Measurements from ENCODE around the gene ATP8B3. TPM values are rescaled to one million over a fixed set of nuclear protein-coding genes. Genes with fewer than 3 reads are reported as not detected.
A peak's percentile ranks its signal among the peaks of the same experiment; 100 is the strongest.

The ATP8B3 gene
- total and polyA plus RNA-seq, 9 of the 15 experiments (the other 6 are each of a cell fraction or from before 2014, with no cell fraction given) = 1.2 to 12.3 (median 3.8) TPM

- no peak overlapping the region for H3K4me3 ChIP-seq
- WGBS (ENCODE audit: insufficient coverage, low coverage, missing lambda C conversion rate) = 58% methylated on average over 25 of the region's 59 CpGs
- DNase-seq (ENCODE audit: extremely low read depth in 1 of 4, low spot score in 3 of 4) (no peak), ATAC-seq (peak; percentile 43), FAIRE-seq (no peak)
- CTCF ChIA-PET (ENCODE audit: low intra/inter-chr PET ratio) = interaction anchor here (0.6 kb wide), 1 partner anchor 276 kb away, joined by 3 read pairs; no protein-coding TSS in a partner anchor
- in situ Hi-C loops (cut with MboI) = no loop called here
- POLR2A ChIA-PET = interaction anchor here (0.6 kb wide), 1 partner anchor 520 kb away, joined by 4 read pairs; the partner anchor contains the start of gene CIRBP
- H4K20me1 ChIP-seq (replicated peaks; ENCODE audit: control insufficient read depth, insufficient read depth, low read length) = no peaks in the 10 kb centered on the region
- no peaks in the 10 kb centered on the region for H3K36me3 ChIP-seq (ENCODE audit: control insufficient read depth, insufficient read depth, low read length)
- H3K9me3 ChIP-seq (replicated peaks; ENCODE audit: control insufficient read depth, insufficient read depth, low read depth, low read length) = peaks cover 5% of the 10 kb centered on the region; the same call in 1 of the 2 replicates
- H3K4me2 ChIP-seq (ENCODE audit: insufficient read depth, low read length) = peak overlapping the region; percentile 18; the same call in 1 of the 2 replicates
- BruUV-seq (replicated peaks) = no TSS peak
- peaks cover 2 to 12% of the 10 kb centered on the region in 2 experiments; a peak in 3 of 5 replicates for H3K27me3 ChIP-seq (ENCODE audit: control insufficient read depth in 2 of 2, insufficient read depth in 2 of 2, low read length in 2 of 2)
- H2AFZ ChIP-seq (ENCODE audit: low read depth, low read length) = peak overlapping the region; percentile 51; the same call in 1 of the 2 replicates
- no peaks in the 10 kb centered on the region for H3K9me1 ChIP-seq (ENCODE audit: control insufficient read depth, insufficient read depth, low read length)
- H3K9ac ChIP-seq (ENCODE audit: insufficient read depth in 1 of 2, low read depth in 2 of 2, low read length in 2 of 2) = peak overlapping the region in 1 of 2 experiments; percentile 35; a peak in 1 of 4 replicates
- no peaks in the 10 kb centered on the region for H3K79me2 ChIP-seq (ENCODE audit: control insufficient read depth, insufficient read depth, low read length)
- no peak overlapping the region for H3K27ac ChIP-seq (ENCODE audit: extremely low read depth, low read depth, low read length)
- intact Hi-C loops (cut with micrococcal nuclease) = no loop called here
- peaks cover 3 to 44% of the 10 kb centered on the region in 2 experiments; a peak in 3 of 5 replicates for H3K4me1 ChIP-seq (replicated peaks in 1 of 2; ENCODE audit: control insufficient read depth in 2 of 2, insufficient read depth in 2 of 2, low read length in 2 of 2)
- TF ChIP-seq CHD1 (IDR thresholded peaks at IDR 0.05; ENCODE audit: low read length) = no peak
- peak; percentile 34 for TF ChIP-seq PCBP1 (IDR thresholded peaks at IDR 0.05; ENCODE audit: low read depth, low read length, poor library complexity, severe bottlenecking)
- TF ChIP-seq ZBTB33 (CRISPR knock-in tag; IDR thresholded peaks at IDR 0.05) = peak; percentile 85
- TF ChIP-seq VEZF1 (CRISPR knock-in tag; IDR thresholded peaks at IDR 0.05) = 0 out of 2 replicates have a peak, but pooled peaks have one; percentile 7
- TF ChIP-seq ZNF584 (CRISPR knock-in tag; IDR thresholded peaks at IDR 0.05; ENCODE audit: low read depth) = no peak
- TF ChIP-seq NONO (IDR thresholded peaks at IDR 0.05; ENCODE audit: low read depth in 2 of 2, low read length in 1 of 2) = no peak
- no peak for TF ChIP-seq SNIP1 (IDR thresholded peaks at IDR 0.05; ENCODE audit: low read depth)
- TF ChIP-seq FOXA1 (IDR thresholded peaks at IDR 0.05; ENCODE audit: borderline replicate concordance) = no peak
- TF ChIP-seq IRF2 (CRISPR knock-in tag; IDR thresholded peaks at IDR 0.05) = no peak
- TF ChIP-seq ZNF24 (IDR thresholded peaks at IDR 0.05) = no peak
- no peak for TF ChIP-seq MXI1 (IDR thresholded peaks at IDR 0.05; ENCODE audit: low read depth, low read length)
- no peak for TF ChIP-seq AFF4 (CRISPR knock-in tag; IDR thresholded peaks at IDR 0.05)
- peak; percentile 62; the same call in 1 of the 2 replicates for TF ChIP-seq HNRNPL (IDR thresholded peaks at IDR 0.05; ENCODE audit: low read depth, low read length)
Observed at GRCh38 chr19:1789261-1790041, 22.6 kb downstream of the ATP8B3 start.
